Left lung (tissue), 14 donors: ENCODE measurements around the gene PLPP3. TPM values are rescaled to one million over a fixed set of nuclear protein-coding genes. Genes with fewer than 3 reads are reported as not detected.

Source experiments
- ATAC-seq: fragments of 200-7000 bp; cut with Tn5 transposase; one replicate; pipeline ENCODE4 v1.9.1; 2020; ENCODE audit warnings: moderate library complexity
- DNase-seq, 4 donors: peaks; one replicate each; pipeline ENCODE4 v3.0.0-alpha.2; 2013 to 2020
- H3K27ac ChIP-seq, 2 donors: fragments of 200-600 bp; sonication (generic) in 1 of 2; one replicate each; pipeline versions ENCODE4 v1.5.0 to v1.8.0; 2020 to 2021
- H3K27me3 ChIP-seq, 2 donors: fragments of 200-600 bp; sonication (generic) in 1 of 2; one replicate each; pipeline versions ENCODE4 v1.5.0 to v1.8.0; 2020 to 2021
- H3K36me3 ChIP-seq, 2 donors: fragments of 200-600 bp; sonication (generic) in 1 of 2; one replicate each; pipeline versions ENCODE4 v1.5.0 to v1.8.0; 2020 to 2021
- H3K4me1 ChIP-seq, 2 donors: fragments of 200-600 bp; one replicate each; pipeline ENCODE4 v1.8.0; 2021
- H3K4me3 ChIP-seq, 2 donors: fragments of 200-600 bp; sonication (generic) in 1 of 2; one replicate each; pipeline versions ENCODE4 v1.5.0 to v1.8.0; 2020 to 2021; ENCODE audit warnings: mild to moderate bottlenecking in 1 of 2
- H3K9me3 ChIP-seq, 2 donors: fragments of 200-600 bp; sonication (generic) in 1 of 2; one replicate each; pipeline versions ENCODE4 v1.5.0 to v1.8.0; 2020 to 2021
- CTCF ChIP-seq, 2 donors: fragments of 200-600 bp; sonication (generic) in 1 of 2; IDR thresholded peaks; one replicate each; pipeline versions ENCODE4 v1.5.0 to v1.8.0; 2021; ENCODE audit warnings: antibody characterized with exemption in 2 of 2
- intact Hi-C, 2 donors: fragments of 100-400 bp; cut with DNase I; formaldehyde crosslinking; loops; one replicate each; pipeline versions ENCODE4 v1.11.2 to v1.14.2; 2022
- long read RNA-seq, 12 donors: library from polyadenylated mRNA in 2 of 12; unstranded in 2 of 12; transcript quantifications; one replicate each; pipeline ENCODE4 v2.0.0 and lab custom pipeline, GENCODE V29; 2019 to 2026
- polyA plus RNA-seq, 6 donors: library from polyadenylated mRNA; unstranded; fragments of 120-200 nt; gene quantifications; one replicate each; pipeline ENCODE4 v1.2.1, GENCODE V29; 2013; ENCODE audit not compliant: insufficient read length in 6 of 6
- total RNA-seq, 2 donors: library from RNA; stranded (reverse); fragmentation: NEBNext Ultra II Directional; extraction: Animal tissue kit (Norgen Biotek cat#: 25700); gene quantifications; one replicate each; pipeline ENCODE4 v1.2.1, GENCODE V29; 2021
- donor health status: DM: no; HTN: yes; CAD: no.
- donor health status: DM: no; HTN: no; CAD: no.

PLPP3 gene
- total RNA-seq (100 to 1,000 TPM in 1 of 2 donors, 10 to 100 TPM in 1; 44.5 to 112 TPM), polyA plus RNA-seq (100 to 1,000 TPM; 105 to 145 (median 118) TPM)
- long read RNA-seq, donor 1, transcript PLPP3-201 (6 exons, 3,292 nt), result major isoform, 35 of 56 reads
- long read RNA-seq, donor 1, transcript PLPP3-202 (2 exons, 2,039 nt), result minor isoform, 15 of 56 reads
- long read RNA-seq, donor 1, partial matches to known transcripts, result 6 of 56 reads
- long read RNA-seq, donor 1, other reads (novel, unspliced or antisense), result 0 of 56 reads
- long read RNA-seq, donor 2, transcript PLPP3-202 (2 exons, 2,039 nt), result minor isoform, 10 of 46 reads
- long read RNA-seq, donor 2, transcript PLPP3-201 (6 exons, 3,292 nt), result major isoform, 31 of 46 reads
- long read RNA-seq, donor 2, partial matches to known transcripts, result 5 of 46 reads
- long read RNA-seq, donor 2, other reads (novel, unspliced or antisense), result 0 of 46 reads
- long read RNA-seq, donor 3, transcript PLPP3-201 (6 exons, 3,292 nt), result major isoform, 21 of 24 reads
- long read RNA-seq, donor 3, partial matches to known transcripts, result 0 of 24 reads
- long read RNA-seq, donor 3, other reads (novel, unspliced or antisense), result 0 of 24 reads
- long read RNA-seq, donor 4, transcript PLPP3-201 (6 exons, 3,292 nt), result major isoform, 33 of 34 reads
- long read RNA-seq, donor 4, partial matches to known transcripts, result 0 of 34 reads
- long read RNA-seq, donor 4, other reads (novel, unspliced or antisense), result 1 of 34 reads
- long read RNA-seq, donor 5, transcript PLPP3-201 (6 exons, 3,292 nt), result major isoform, 25 of 38 reads
- long read RNA-seq, donor 5, transcript PLPP3-202 (2 exons, 2,039 nt), result minor isoform, 6 of 38 reads
- long read RNA-seq, donor 5, partial matches to known transcripts, result 7 of 38 reads
- long read RNA-seq, donor 5, other reads (novel, unspliced or antisense), result 0 of 38 reads
- long read RNA-seq, donor 6, transcript PLPP3-201 (6 exons, 3,292 nt), result major isoform, 26 of 58 reads
- long read RNA-seq, donor 6, partial matches to known transcripts, result 29 of 58 reads
- long read RNA-seq, donor 6, other reads (novel, unspliced or antisense), result 0 of 58 reads
- long read RNA-seq, donor 7, transcript PLPP3-201 (6 exons, 3,292 nt), result major isoform, 21 of 24 reads
- long read RNA-seq, donor 7, partial matches to known transcripts, result 0 of 24 reads
- long read RNA-seq, donor 7, other reads (novel, unspliced or antisense), result 0 of 24 reads
- long read RNA-seq, donor 8, transcript PLPP3-201 (6 exons, 3,292 nt), result major isoform, 36 of 50 reads
- long read RNA-seq, donor 8, partial matches to known transcripts, result 11 of 50 reads
- long read RNA-seq, donor 8, other reads (novel, unspliced or antisense), result 0 of 50 reads
- long read RNA-seq, donor 9, result 0 reads
- long read RNA-seq, donor 10, transcript PLPP3-201 (6 exons, 3,292 nt), result major isoform, 48 of 53 reads
- long read RNA-seq, donor 10, partial matches to known transcripts, result 0 of 53 reads
- long read RNA-seq, donor 10, other reads (novel, unspliced or antisense), result 4 of 53 reads
- long read RNA-seq, donor 11, transcript PLPP3-202 (2 exons, 2,039 nt), result minor isoform, 21 of 110 reads
- long read RNA-seq, donor 11, transcript PLPP3-201 (6 exons, 3,292 nt), result major isoform, 74 of 110 reads
- long read RNA-seq, donor 11, partial matches to known transcripts, result 15 of 110 reads
- long read RNA-seq, donor 11, other reads (novel, unspliced or antisense), result 0 of 110 reads
- long read RNA-seq, donor 12, transcript PLPP3-201 (6 exons, 3,292 nt), result major isoform, 31 of 32 reads
- long read RNA-seq, donor 12, partial matches to known transcripts, result 0 of 32 reads
- long read RNA-seq, donor 12, other reads (novel, unspliced or antisense), result 0 of 32 reads

- no peaks in the 10 kb centered on the region for H3K36me3 ChIP-seq
- H3K27ac ChIP-seq, result peak within 1 kb of the TSS; percentile 91 to 94
- DNase-seq, result peak; percentile 89 to 96 (median 94)
- peak within 1 kb of the TSS; percentile 84 to 87 for H3K4me3 ChIP-seq
- peak; percentile 27 to 52 for TF ChIP-seq CTCF (IDR thresholded peaks at IDR 0.05)
- peaks cover 4 to 46% of the 10 kb centered on the region in 2 donors for H3K4me1 ChIP-seq
- peak; percentile 89 for ATAC-seq
- intact Hi-C loops, result loop anchor here in 1 of 2 donors (10.0 kb wide), 2 partner anchors 74 to 164 kb away; no protein-coding TSS in a partner anchor
- no peaks in the 10 kb centered on the region for H3K9me3 ChIP-seq
- peaks cover 0 to 3% of the 10 kb centered on the region in 2 donors for H3K27me3 ChIP-seq
Observed at GRCh38 chr1:56578963-56579875, at the start of gene PLPP3. PLPP3 (minus strand) TSS chr1:56579563; CDS start chr1:56579016, 547 bp downstream.

- H3K9me3 ChIP-seq, result no peaks in the 10 kb centered on the region
- H3K4me3 ChIP-seq, result no peak overlapping the region
- no peak overlapping the region for H3K27ac ChIP-seq
- TF ChIP-seq CTCF (IDR thresholded peaks at IDR 0.05), result no peak
- H3K27me3 ChIP-seq, result peaks cover 0 to 5% of the 10 kb centered on the region in 2 donors
- no peak for ATAC-seq
- no peak for DNase-seq
- H3K4me1 ChIP-seq, result no peaks in the 10 kb centered on the region
- intact Hi-C loops, result no loop called here
- no peaks in the 10 kb centered on the region for H3K36me3 ChIP-seq
Observed at GRCh38 chr1:56627636-56628039, 48.3 kb upstream of the PLPP3 start.

- DNase-seq (no peak), ATAC-seq (no peak)
- Histone ChIP-seq H3K27ac (no peak overlapping the region), H3K27me3 (peaks cover 0 to 2% of the 10 kb centered on the region in 2 donors), H3K4me3 (no peak overlapping the region), H3K4me1 (no peaks in the 10 kb centered on the region), H3K9me3 (no peaks in the 10 kb centered on the region), H3K36me3 (no peaks in the 10 kb centered on the region)
- intact Hi-C loops, result no loop called here
- no peak for TF ChIP-seq CTCF (IDR thresholded peaks at IDR 0.05)
Observed at GRCh38 chr1:56627019-56627635, 47.8 kb upstream of the PLPP3 start.
